Breast epithelium (tissue), 4 donors: ENCODE measurements around the gene NOL9. TPM values are rescaled to one million over a fixed set of nuclear protein-coding genes. Genes with fewer than 3 reads are reported as not detected.

ENCODE experiments used
- DNase-seq, 2 donors: peaks; one replicate each; pipeline ENCODE4 v3.0.0-alpha.2; 2019; ENCODE audit warnings: low spot score in 2 of 2
- H3K27ac ChIP-seq, 2 donors: fragments of 200-600 bp; sonication (generic) in 1 of 2; one replicate each; pipeline ENCODE4 v1.5.1; 2016 to 2019; ENCODE audit warnings: mild to moderate bottlenecking in 1 of 2
- H3K27me3 ChIP-seq, 2 donors: fragments of 200-600 bp; sonication (generic) in 1 of 2; one replicate each; pipeline versions ENCODE4 v1.5.1 to v1.6.0; 2017 to 2019; ENCODE audit warnings: control low read depth in 1 of 2, mild to moderate bottlenecking in 1 of 2
- H3K36me3 ChIP-seq: fragments of 200-600 bp; one replicate; pipeline ENCODE4 v1.5.1; 2019
- H3K4me1 ChIP-seq, 2 donors: fragments of 200-600 bp; sonication (generic); one replicate each; pipeline ENCODE4 v1.5.1; 2016 to 2019; ENCODE audit warnings: control low read depth in 1 of 2
- H3K4me3 ChIP-seq, 3 donors: fragments of 200-600 bp; sonication (generic); 1 replicate in 2 of 3; 2 replicates in 1 of 3; pipeline ENCODE4 v1.5.1; 2016 to 2019; ENCODE audit warnings: mild to moderate bottlenecking in 3 of 3, moderate library complexity in 2 of 3
- H3K9me3 ChIP-seq, 2 donors: fragments of 200-600 bp; sonication (generic) in 1 of 2; one replicate each; pipeline ENCODE4 v1.5.1; 2016 to 2019; ENCODE audit warnings: control low read depth in 1 of 2
- CTCF ChIP-seq, 3 donors: fragments of 450-650 bp; IDR thresholded peaks; one replicate each; pipeline ENCODE4 v1.5.1; 2016 to 2017; ENCODE audit warnings: antibody characterized with exemption in 3 of 3, mild to moderate bottlenecking in 3 of 3, moderate library complexity in 3 of 3
- POLR2A ChIP-seq: fragments of 450-650 bp; IDR thresholded peaks from one replicate; pipeline ENCODE4 v1.6.1; 2016; ENCODE audit warnings: antibody characterized with exemption, mild to moderate bottlenecking, moderate library complexity
- POLR2AphosphoS5 ChIP-seq, 3 donors: sonication (generic); formaldehyde crosslinking; IDR thresholded peaks; one replicate each; pipeline ENCODE4 v1.6.1; 2017; ENCODE audit warnings: antibody characterized with exemption in 3 of 3
- intact Hi-C: fragments of 100-400 bp; cut with DNase I; formaldehyde crosslinking; loops from one replicate; pipeline ENCODE4 v1.15.1; 2023; ENCODE audit warnings: low total_unique reads
- total RNA-seq, 3 donors: library from RNA; depleted of rRNA; stranded (reverse); fragments of >200 nt; gene quantifications; one replicate each; pipeline ENCODE4 v1.1.0, GENCODE V29; 2016

NOL9 gene
- total RNA-seq, 3 donors from 2014 or later = 14.7 to 29.6 (median 25.2) TPM

GRCh38 chr1:6519935-6520671, 34.2 kb downstream of the NOL9 start:
- TF ChIP-seq CTCF (IDR thresholded peaks at IDR 0.05) = no peak
- TF ChIP-seq POLR2A = no peak
- no peak for TF ChIP-seq POLR2AphosphoS5 (IDR thresholded peaks at IDR 0.05)
- H3K4me1 ChIP-seq = peaks cover 6 to 13% of the 10 kb centered on the region in 2 donors
- intact Hi-C loops = no loop called here
- H3K4me3 ChIP-seq = peak overlapping the region in 1 of 3 donors; percentile 1
- H3K27me3 ChIP-seq = no peaks in the 10 kb centered on the region
- DNase-seq = peak; percentile 55 to 80
- H3K36me3 ChIP-seq = no peaks in the 10 kb centered on the region
- peak overlapping the region; percentile 32 to 52 for H3K27ac ChIP-seq
- no peaks in the 10 kb centered on the region for H3K9me3 ChIP-seq

GRCh38 chr1:6519491-6519934, 34.8 kb downstream of the NOL9 start:
- DNase-seq = no peak
- TF ChIP-seq POLR2AphosphoS5 (IDR thresholded peaks at IDR 0.05) (no peak), POLR2A (no peak), CTCF (IDR thresholded peaks at IDR 0.05) (no peak)
- Histone ChIP-seq H3K4me1 (peaks cover 6 to 13% of the 10 kb centered on the region in 2 donors), H3K9me3 (no peaks in the 10 kb centered on the region), H3K27ac (peak overlapping the region; percentile 32 to 52), H3K4me3 (peak overlapping the region in 1 of 3 donors; percentile 1), H3K27me3 (no peaks in the 10 kb centered on the region), H3K36me3 (no peaks in the 10 kb centered on the region)
- intact Hi-C loops = no loop called here

- intact Hi-C loops = no loop called here
- Histone ChIP-seq H3K36me3 (no peaks in the 10 kb centered on the region), H3K27me3 (no peaks in the 10 kb centered on the region), H3K27ac (no peak overlapping the region), H3K4me1 (peaks cover 6 to 19% of the 10 kb centered on the region in 2 donors), H3K9me3 (no peaks in the 10 kb centered on the region), H3K4me3 (no peak overlapping the region)
- no peak for DNase-seq
- TF ChIP-seq POLR2A (no peak), CTCF (IDR thresholded peaks at IDR 0.05) (no peak), POLR2AphosphoS5 (IDR thresholded peaks at IDR 0.05) (no peak)
Measured at GRCh38 chr1:6517435-6517851, 36.9 kb downstream of the NOL9 start.

GRCh38 chr1:6515771-6516170, 38.5 kb downstream of the NOL9 start:
- no peak overlapping the region for H3K4me3 ChIP-seq
- no peak overlapping the region for H3K27ac ChIP-seq
- no peaks in the 10 kb centered on the region for H3K9me3 ChIP-seq
- no peak for DNase-seq
- no peaks in the 10 kb centered on the region for H3K27me3 ChIP-seq
- no peaks in the 10 kb centered on the region for H3K36me3 ChIP-seq
- intact Hi-C loops = no loop called here
- peaks cover 6 to 19% of the 10 kb centered on the region in 2 donors for H3K4me1 ChIP-seq
- TF ChIP-seq POLR2A (no peak), POLR2AphosphoS5 (IDR thresholded peaks at IDR 0.05) (no peak), CTCF (IDR thresholded peaks at IDR 0.05) (no peak)

- H3K27ac ChIP-seq = peak overlapping the region; percentile 64
- TF ChIP-seq CTCF (IDR thresholded peaks at IDR 0.05) (peak in 1 of 3 donors; percentile 17), POLR2A (no peak)
Measured at GRCh38 chr1:6513320-6513801, 41.0 kb downstream of the NOL9 start.

More at GRCh38 chr1:6513320-6513801, 41.0 kb downstream of the NOL9 start:
- no peaks in the 10 kb centered on the region for H3K9me3 ChIP-seq
- DNase-seq = peak in 1 of 2 donors; percentile 62
- no peaks in the 10 kb centered on the region for H3K36me3 ChIP-seq
- peaks cover 0 to 6% of the 10 kb centered on the region in 2 donors for H3K4me1 ChIP-seq
- H3K4me3 ChIP-seq = no peak overlapping the region
- intact Hi-C loops = no loop called here
- H3K27me3 ChIP-seq = no peaks in the 10 kb centered on the region
